Stimulated activated naive CD8-positive, alpha-beta T cell treated with anti-CD3 and anti-CD28 coated beads, Interleukin-15, amount 100 ng/mL, for 72 hours (primary cell): ENCODE measurements around the gene MFSD2A.
"Not testable (repeated sequence)": the region's sequence is repeated elsewhere in the genome, so short reads cannot be mapped to it uniquely, and the experiment has no call there.

Experiments used
- ATAC-seq: fragments of 150-1000 bp; cut with Tn5 transposase; 2 replicates; pipeline ENCODE4 v1.10.0; 2021; ENCODE audit warnings: mild to moderate bottlenecking, moderate library complexity
- DNase-seq, 2 donors: peaks; one replicate each; pipeline ENCODE4 v3.0.0; 2021 to 2022
- H3K27ac Mint-ChIP-seq, 2 donors: one replicate each; pipeline ENCODE4 v1.8.0; 2022; ENCODE audit warnings: mild to moderate bottlenecking in 2 of 2, mixed read lengths in 2 of 2, moderate library complexity in 2 of 2
- H3K27me3 Mint-ChIP-seq: one replicate; pipeline ENCODE4 v1.8.0; 2022; ENCODE audit warnings: mixed read lengths
- H3K4me1 Mint-ChIP-seq: one replicate; pipeline ENCODE4 v1.8.0; 2022; ENCODE audit warnings: mild to moderate bottlenecking, mixed read lengths
- H3K4me3 Mint-ChIP-seq, 2 donors: one replicate each; pipeline ENCODE4 v1.8.0; 2022; ENCODE audit warnings: mild to moderate bottlenecking in 2 of 2, mixed read lengths in 2 of 2, moderate library complexity in 1 of 2
- H3K9me3 Mint-ChIP-seq, 2 donors: one replicate each; pipeline ENCODE4 v1.8.0; 2022; ENCODE audit warnings: mixed read lengths in 2 of 2

The MFSD2A gene

DNA sequence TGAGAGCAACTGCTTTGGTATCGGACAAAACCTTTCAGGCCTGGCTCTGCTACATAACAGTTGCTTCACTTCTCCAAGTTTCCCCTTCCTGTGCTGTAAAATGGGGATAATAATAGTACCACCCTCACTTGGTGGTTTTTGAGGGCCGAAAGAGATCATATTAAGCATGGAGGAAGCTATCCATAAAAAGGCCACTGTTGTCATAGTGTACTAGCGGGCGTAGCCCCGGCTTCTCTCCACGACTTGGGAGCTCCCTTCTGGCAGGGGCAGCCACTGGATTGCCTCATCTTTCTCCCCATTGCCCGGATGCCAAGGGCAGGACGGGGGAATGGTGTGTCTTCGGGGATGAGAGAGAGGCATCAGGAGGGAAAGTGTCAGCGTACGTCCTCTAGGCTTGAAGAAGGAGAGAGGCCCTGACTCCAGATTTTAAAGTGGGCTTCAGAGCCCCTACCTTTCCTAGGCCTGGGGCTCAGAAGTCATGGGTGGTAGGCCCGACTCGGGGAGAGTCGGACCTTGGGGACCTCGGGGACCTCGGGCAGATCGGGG is 548 bp upstream of the MFSD2A start:
- peak overlapping the region; percentile 92 to 95 for H3K4me3 Mint-ChIP-seq

DNA sequence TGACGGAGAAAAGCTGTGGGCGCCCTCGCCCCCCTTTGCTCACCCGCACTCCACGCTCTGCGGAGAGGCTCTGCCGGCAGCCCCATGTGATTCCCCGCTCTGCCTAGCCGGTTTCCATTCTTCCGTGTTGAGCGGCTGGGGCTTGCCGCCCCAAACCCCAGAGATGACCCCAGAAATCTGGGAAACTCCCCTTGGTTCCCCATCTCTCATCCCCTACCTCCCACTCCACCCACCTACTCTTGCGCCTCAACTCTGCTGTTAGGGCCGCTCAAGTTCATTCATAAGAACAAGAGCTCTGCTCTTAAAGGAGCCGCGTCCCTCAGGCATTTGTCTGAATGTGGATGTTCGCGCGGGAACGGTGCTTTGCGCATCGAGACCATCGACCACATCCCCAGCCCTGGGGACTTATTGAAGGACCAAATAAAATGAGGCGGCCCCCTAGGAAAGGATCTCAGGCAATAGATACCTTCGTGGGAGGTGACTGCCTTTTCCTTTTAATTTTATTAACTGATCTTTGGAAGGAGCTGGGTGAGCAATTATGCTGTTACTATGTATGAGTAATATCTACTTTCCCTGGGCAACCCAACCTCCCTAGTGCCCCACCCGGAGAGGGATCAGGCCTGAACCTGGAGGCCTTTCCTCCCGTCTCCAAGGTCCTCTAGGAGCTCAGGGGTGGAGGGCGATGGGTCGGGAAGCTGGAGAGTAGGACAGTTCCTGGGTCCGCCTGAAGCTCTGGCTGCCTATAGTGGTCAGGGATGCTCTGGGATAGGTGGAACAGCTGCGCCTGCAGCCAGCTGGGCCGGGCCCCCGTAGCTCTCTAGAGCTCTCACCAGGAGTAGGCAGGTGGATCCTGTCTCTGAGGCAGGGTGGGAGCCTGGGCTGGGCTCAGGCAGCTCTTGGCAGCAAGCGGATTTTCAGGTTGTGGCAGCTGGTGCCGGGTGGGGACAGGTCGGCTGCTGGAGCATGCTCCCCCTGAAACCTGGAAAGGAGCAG is 898 bp downstream of the MFSD2A start:
- ATAC-seq (peak; percentile 80), DNase-seq (peak; percentile 48 to 80)
- H3K4me1 Mint-ChIP-seq = peaks cover 51% of the 10 kb centered on the region
- no peaks in the 10 kb centered on the region for H3K27me3 Mint-ChIP-seq
- no peaks in the 10 kb centered on the region for H3K9me3 Mint-ChIP-seq
- peak overlapping the region; percentile 92 to 95 for H3K4me3 Mint-ChIP-seq
- peak overlapping the region; percentile 92 to 94 for H3K27ac Mint-ChIP-seq

More for the DNA sequence above, 548 bp upstream of the MFSD2A start:
- peaks cover 47% of the 10 kb centered on the region for H3K4me1 Mint-ChIP-seq
- H3K27me3 Mint-ChIP-seq = no peaks in the 10 kb centered on the region
- DNase-seq (no peak), ATAC-seq (no peak)
- H3K27ac Mint-ChIP-seq = peak overlapping the region; percentile 16 to 92
- H3K9me3 Mint-ChIP-seq = no peaks in the 10 kb centered on the region

DNA sequence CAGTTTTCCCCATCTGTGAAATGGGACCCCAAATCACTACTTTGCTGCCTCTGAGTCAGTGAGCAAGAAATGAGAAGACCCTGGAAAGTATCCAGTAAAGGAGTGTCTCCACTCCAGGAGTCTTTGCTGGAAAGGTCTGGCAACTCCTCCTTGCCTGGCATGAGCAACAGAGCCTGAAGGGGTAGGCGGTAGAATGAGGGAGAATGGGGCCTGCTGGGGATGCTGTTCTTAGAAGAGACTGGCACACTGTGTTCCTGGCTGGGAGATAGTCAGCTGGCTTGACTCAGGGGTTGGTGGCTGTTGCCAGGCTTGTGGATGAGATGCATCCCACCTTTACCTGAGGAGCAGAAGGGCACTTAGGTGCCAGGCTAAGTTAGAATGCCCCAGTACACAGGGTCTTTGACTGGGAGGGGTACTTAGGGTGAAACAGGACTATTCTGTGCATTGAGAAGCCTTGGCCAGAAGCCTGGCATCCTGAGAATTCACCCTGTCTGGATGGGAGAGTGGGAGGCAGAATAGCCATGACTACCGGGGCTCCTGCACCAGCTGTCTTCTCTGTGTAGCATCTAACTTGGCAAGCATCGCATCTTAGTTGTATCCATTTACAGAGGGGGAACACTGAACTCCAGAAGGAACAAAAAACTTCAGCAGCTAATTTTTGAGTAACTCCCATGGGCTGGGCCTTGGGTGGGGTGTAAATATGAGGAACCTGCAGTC is 2.5 kb downstream of the MFSD2A start:
- H3K9me3 Mint-ChIP-seq = no peaks in the 10 kb centered on the region
- H3K4me3 Mint-ChIP-seq = peak overlapping the region; percentile 55 to 95
- peaks cover 52% of the 10 kb centered on the region for H3K4me1 Mint-ChIP-seq
- H3K27me3 Mint-ChIP-seq = no peaks in the 10 kb centered on the region
- no peak for ATAC-seq
- no peak for DNase-seq
- no peak overlapping the region for H3K27ac Mint-ChIP-seq

DNA sequence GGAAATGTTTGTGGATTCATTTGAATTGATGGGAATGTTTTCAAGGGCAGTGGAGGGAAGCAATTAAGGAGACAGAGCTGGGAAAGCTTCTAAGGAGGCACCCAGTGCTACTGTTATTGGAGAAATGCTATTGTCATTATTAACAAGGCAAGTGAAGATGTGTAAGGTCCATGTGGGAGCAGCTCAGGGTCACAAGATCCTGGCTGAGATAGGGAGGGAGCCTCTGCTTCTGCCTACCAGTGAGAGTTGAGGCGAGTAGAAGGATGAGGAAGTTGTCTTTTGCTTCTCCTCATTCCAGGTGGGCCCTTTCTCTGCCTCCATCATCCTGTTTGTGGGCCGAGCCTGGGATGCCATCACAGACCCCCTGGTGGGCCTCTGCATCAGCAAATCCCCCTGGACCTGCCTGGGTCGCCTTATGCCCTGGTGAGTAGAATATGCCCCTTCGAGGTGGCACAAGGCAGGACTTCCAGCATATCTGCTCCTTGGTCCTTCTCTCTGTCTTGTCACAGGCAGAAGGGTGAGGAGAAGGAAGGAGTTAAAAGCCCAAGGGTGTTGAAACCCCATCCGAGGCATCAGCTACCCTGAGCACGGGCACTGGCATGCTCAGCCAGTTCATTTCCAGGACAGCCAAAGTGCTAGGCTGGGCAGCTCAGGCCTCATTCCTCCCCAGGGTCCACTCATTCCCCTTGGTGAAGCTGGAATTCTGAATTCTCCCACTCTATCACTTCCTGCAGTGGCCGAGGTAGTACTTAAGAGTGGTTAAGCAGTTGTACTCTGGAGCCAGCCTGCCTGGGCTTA is 3.7 kb downstream of the MFSD2A start:
- DNase-seq = no peak
- Mint-ChIP-seq H3K4me3 (no peak overlapping the region), H3K27ac (no peak overlapping the region)

DNA sequence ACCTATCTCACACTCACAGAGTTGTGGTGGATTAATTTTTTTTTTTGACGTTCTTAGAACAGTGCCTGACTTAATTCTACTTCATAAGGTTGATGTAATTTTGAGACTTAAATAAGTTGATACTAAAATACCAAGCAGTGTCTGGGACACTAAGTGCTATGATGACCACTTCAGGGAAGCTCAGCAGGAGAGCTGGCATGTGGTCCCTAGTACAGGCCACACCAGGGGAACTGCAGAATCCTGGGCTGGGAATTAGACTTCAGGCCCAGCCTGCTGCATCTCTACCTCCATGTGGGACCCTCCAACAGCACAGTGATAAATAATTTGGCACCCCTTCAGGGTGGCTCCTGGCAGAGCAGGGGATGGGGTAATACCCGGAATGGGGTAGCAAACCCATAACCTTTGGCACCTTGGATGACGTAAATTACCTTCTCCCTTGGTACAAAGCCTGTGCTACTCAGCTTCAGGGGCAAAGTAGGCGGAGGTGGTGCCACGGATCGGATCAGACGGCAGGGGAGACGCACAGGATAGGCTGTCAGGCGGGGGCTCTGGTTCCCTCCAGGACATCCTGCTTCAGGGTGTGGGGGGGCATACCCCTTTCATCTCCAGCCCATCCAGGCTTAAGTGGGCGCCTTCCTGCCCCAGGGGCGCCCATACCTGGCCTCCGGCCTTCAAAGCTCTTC is 4.8 kb downstream of the MFSD2A start:
- no peak for ATAC-seq
- Mint-ChIP-seq H3K9me3 (no peaks in the 10 kb centered on the region), H3K4me3 (peak overlapping the region in 1 of 2 donors; percentile 32), H3K4me1 (peaks cover 43% of the 10 kb centered on the region), H3K27me3 (no peaks in the 10 kb centered on the region), H3K27ac (peak overlapping the region in 1 of 2 donors; percentile 83)
- no peak for DNase-seq

More for the DNA sequence above, 3.7 kb downstream of the MFSD2A start:
- H3K9me3 Mint-ChIP-seq = no peaks in the 10 kb centered on the region
- peaks cover 52% of the 10 kb centered on the region for H3K4me1 Mint-ChIP-seq
- no peak for ATAC-seq
- no peaks in the 10 kb centered on the region for H3K27me3 Mint-ChIP-seq

DNA sequence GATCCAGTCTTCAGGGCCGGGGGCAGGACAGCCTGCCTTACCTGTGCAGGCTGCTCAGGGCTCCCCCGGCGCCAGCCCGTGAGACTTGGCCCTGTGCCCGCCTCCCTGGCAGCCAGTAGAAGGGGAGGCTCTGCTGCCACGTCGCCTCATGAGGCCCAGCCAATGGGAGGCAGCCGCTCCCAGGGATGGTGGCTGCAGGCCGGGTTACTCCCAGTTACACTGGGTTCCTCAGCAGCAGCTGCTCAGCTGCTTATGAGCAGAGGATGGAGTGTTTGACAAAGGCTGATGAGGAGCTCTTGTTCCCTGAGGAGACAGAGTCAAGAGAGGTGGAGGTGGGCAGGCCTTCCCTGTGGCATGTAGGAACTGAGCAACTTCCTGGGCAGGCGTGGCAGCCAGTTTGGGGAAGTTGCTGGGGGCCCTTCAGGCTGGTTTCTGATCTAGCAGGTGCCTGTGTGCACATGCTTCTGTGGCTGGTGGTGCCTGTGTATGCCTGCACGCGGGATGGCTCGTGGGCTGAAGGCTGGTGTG is 5.5 kb downstream of the MFSD2A start:
- peak; percentile 42 for ATAC-seq
- no peaks in the 10 kb centered on the region for H3K27me3 Mint-ChIP-seq
- H3K4me3 Mint-ChIP-seq = peak overlapping the region; percentile 21 to 60
- peak; percentile 28 to 45 for DNase-seq
- no peaks in the 10 kb centered on the region for H3K9me3 Mint-ChIP-seq
- peak overlapping the region; percentile 46 to 90 for H3K27ac Mint-ChIP-seq
- peaks cover 39% of the 10 kb centered on the region for H3K4me1 Mint-ChIP-seq

DNA sequence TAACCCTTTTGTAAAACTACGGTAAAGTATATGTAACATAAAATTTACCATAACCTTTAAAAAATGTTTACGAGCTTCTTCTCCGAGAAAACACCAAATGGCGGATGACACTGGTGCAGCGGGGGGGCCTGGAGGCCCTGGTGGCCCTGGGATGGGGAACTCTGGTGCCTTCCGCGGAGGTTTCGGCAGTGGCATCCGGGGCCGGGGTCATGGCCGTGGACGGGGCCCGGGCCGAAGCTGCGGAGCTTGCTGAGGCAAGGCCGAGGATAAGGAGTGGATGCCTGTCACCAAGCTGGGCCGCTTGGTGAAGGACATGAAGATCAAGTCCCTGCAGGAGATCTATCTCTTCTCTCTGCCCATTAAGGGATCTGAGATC is 7.5 kb downstream of the MFSD2A start:
- no peak for ATAC-seq
- no peak for DNase-seq
- Mint-ChIP-seq H3K4me3 (no peak overlapping the region), H3K9me3 (no peaks in the 10 kb centered on the region), H3K27ac (no peak overlapping the region), H3K4me1 (peaks cover 20% of the 10 kb centered on the region), H3K27me3 (no peaks in the 10 kb centered on the region)

DNA sequence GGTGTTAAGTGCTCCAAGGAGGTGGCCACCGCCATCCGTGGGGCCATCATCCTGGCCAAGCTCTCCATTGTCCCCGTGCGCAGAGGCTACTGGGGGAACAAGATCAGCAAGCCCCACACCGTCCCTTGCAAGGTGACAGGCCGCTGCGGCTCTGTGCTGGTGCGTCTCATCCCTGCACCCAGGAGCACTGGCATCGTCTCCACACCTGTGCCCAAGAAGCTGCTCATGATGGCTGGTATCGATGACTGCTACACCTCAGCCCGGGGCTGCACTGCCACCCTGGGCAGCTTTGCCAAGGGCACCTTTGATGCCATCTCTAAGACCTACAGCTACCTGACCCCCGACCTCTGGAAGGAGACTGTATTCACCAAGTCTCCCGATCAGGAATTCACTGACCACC is 8.0 kb downstream of the MFSD2A start:
- not testable (repeated sequence) for H3K27me3 Mint-ChIP-seq, H3K27ac Mint-ChIP-seq, DNase-seq, ATAC-seq, H3K9me3 Mint-ChIP-seq, H3K4me3 Mint-ChIP-seq
- peaks cover 17% of the 10 kb centered on the region for H3K4me1 Mint-ChIP-seq

DNA sequence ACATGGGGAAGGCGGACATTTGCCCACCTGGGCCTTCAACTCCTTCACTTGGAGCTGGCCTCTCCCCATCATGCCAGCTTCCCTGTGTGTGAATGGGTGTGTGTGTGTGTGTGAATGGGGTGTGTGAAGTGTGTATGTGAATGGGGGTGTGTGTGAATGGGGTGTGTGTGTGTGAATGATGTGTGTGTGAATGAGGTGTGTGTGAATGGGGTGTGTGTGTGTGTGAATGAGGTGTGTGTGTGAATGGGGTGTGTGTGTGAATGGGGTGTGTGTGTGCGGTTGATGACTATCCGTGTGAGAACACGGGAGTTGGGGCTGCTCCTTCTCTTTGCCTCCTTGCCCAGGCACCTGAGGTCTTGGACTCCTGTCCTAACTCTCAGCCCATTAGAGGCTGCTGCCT is 9.6 kb downstream of the MFSD2A start:
- H3K4me1 Mint-ChIP-seq = peaks cover 15% of the 10 kb centered on the region
- H3K27me3 Mint-ChIP-seq = no peaks in the 10 kb centered on the region
- no peak overlapping the region for H3K27ac Mint-ChIP-seq
- ATAC-seq (no peak), DNase-seq (no peak)
- no peaks in the 10 kb centered on the region for H3K9me3 Mint-ChIP-seq
- no peak overlapping the region for H3K4me3 Mint-ChIP-seq

DNA sequence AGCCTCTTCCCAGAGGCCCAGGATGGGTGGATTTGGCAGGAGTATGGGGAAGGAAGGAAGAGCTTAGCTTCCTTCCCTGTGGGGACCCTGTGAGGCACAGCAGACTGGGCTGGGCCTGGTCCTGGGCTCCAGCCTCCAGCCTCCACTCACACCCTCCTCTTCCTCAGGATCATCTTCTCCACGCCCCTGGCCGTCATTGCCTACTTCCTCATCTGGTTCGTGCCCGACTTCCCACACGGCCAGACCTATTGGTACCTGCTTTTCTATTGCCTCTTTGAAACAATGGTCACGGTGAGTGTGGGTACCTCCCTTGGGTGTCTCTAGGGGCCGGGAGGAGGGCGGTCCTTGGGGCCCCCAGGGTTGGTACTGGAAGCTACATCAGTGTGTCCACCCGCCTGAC is 10.1 kb downstream of the MFSD2A start:
- H3K9me3 Mint-ChIP-seq = no peaks in the 10 kb centered on the region
- no peak overlapping the region for H3K4me3 Mint-ChIP-seq
- H3K27me3 Mint-ChIP-seq = no peaks in the 10 kb centered on the region
- H3K27ac Mint-ChIP-seq = no peak overlapping the region
- peaks cover 10% of the 10 kb centered on the region for H3K4me1 Mint-ChIP-seq
- DNase-seq (no peak), ATAC-seq (no peak)

DNA sequence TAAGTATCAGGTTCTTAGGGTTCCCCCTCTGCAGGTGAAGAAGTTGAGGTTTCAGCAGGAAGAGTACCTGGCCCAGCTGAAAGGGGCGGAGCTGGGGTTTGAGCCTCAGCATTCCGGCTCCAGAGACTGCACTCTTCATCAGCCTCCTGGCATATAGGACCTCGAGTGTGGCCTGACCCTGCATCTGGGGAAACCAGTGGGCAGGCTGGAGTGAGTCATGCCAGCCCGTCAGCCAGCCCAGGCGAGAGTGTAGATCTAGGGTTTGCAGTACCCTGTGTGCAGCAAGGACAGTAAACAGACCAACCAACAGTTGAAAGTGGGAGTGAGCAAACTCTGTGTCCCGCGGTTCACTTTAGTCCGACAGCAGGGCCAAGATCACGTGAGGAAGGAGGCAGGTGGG is 14.1 kb downstream of the MFSD2A start:
- Mint-ChIP-seq H3K4me3 (no peak overlapping the region), H3K4me1 (peaks cover 6% of the 10 kb centered on the region), H3K9me3 (no peaks in the 10 kb centered on the region), H3K27ac (no peak overlapping the region), H3K27me3 (no peaks in the 10 kb centered on the region)
- DNase-seq = no peak
- no peak for ATAC-seq

DNA sequence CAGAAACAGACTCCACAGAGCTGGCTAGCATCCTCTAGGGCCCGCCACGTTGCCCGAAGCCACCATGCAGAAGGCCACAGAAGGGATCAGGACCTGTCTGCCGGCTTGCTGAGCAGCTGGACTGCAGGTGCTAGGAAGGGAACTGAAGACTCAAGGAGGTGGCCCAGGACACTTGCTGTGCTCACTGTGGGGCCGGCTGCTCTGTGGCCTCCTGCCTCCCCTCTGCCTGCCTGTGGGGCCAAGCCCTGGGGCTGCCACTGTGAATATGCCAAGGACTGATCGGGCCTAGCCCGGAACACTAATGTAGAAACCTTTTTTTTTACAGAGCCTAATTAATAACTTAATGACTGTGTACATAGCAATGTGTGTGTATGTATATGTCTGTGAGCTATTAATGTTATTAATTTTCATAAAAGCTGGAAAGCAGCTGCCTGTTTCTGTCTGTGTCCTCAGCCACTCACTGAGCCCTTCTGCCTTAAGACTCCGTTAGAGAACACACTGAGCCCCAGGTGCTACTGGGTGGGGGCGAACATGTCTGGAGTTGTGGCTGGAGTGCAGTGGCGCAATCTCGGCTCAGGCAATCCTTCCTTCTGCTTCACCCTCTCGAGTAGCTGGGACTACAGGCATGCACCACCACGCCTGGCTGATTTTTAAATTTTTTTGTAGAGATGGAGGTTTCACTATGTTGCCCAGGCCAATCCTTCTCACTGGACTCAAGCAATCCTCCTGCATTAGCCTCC is 14.8 kb downstream of the MFSD2A start:
- no peak overlapping the region for H3K4me3 Mint-ChIP-seq
- no peaks in the 10 kb centered on the region for H3K27me3 Mint-ChIP-seq
- no peaks in the 10 kb centered on the region for H3K9me3 Mint-ChIP-seq
- ATAC-seq (no peak), DNase-seq (no peak)
- no peak overlapping the region for H3K27ac Mint-ChIP-seq
- peaks cover 6% of the 10 kb centered on the region for H3K4me1 Mint-ChIP-seq

DNA sequence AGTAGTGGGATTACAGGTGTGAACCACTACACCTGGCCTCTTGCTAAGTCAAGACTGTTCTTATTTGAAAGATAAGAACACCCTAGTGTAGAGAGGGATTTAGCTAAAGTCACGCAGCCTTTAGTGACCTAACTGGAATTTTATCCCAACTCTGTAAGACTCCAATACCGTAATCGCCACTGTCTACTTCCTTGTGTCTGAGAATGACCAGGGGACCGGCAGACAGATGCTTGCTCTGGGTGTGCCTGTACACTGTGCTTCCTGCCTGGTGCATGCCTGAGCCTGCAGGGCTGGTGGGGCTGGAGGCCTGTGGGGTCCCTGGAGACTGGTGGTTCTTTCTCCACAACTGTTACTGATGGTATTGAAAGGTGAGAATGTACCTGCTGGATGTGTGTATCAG is 15.3 kb downstream of the MFSD2A start:
- Mint-ChIP-seq H3K4me3 (no peak overlapping the region), H3K27me3 (no peaks in the 10 kb centered on the region), H3K27ac (no peak overlapping the region), H3K9me3 (no peaks in the 10 kb centered on the region), H3K4me1 (peaks cover 6% of the 10 kb centered on the region)
- ATAC-seq = no peak
- DNase-seq = no peak

DNA sequence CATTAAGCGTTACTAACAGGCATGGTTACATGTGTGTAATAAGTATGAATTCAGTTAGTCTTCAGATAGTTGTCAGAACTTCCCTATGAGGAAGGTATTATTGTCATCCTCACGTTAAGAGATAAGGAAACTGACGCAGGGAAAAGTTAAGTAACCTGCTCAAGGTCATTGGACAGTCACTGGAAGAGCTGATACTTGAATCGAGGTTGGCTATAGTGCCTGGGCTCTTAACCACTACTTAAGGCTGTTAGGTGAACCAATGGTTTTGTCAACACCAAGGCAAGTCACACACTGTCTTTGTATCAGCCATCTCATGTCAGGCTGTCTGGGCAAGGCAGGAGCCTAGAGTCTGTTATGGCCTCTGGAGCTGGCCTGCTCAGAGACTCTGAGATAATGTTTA is 16.2 kb downstream of the MFSD2A start:
- no peaks in the 10 kb centered on the region for H3K9me3 Mint-ChIP-seq
- no peak overlapping the region for H3K4me3 Mint-ChIP-seq
- no peaks in the 10 kb centered on the region for H3K27me3 Mint-ChIP-seq
- H3K27ac Mint-ChIP-seq = no peak overlapping the region
- no peak for ATAC-seq
- DNase-seq = no peak
- H3K4me1 Mint-ChIP-seq = peaks cover 6% of the 10 kb centered on the region
